GM20000 (cell line): Measurements from ENCODE around the gene CACNA1F.

Source experiments
- DNase-seq: peaks from one replicate; pipeline ENCODE4 v3.0.0; 2012; ENCODE audit warnings: low spot score
- TF ChIP-seq, protein P1 (sequence below): IDR thresholded peaks from 2 replicates; pipeline ENCODE4 v1.5.1; 2012; ENCODE audit warnings: mild to moderate bottlenecking, control low read depth; ENCODE audit errors: extremely low read depth, missing control alignments

Gene CACNA1F

DNA sequence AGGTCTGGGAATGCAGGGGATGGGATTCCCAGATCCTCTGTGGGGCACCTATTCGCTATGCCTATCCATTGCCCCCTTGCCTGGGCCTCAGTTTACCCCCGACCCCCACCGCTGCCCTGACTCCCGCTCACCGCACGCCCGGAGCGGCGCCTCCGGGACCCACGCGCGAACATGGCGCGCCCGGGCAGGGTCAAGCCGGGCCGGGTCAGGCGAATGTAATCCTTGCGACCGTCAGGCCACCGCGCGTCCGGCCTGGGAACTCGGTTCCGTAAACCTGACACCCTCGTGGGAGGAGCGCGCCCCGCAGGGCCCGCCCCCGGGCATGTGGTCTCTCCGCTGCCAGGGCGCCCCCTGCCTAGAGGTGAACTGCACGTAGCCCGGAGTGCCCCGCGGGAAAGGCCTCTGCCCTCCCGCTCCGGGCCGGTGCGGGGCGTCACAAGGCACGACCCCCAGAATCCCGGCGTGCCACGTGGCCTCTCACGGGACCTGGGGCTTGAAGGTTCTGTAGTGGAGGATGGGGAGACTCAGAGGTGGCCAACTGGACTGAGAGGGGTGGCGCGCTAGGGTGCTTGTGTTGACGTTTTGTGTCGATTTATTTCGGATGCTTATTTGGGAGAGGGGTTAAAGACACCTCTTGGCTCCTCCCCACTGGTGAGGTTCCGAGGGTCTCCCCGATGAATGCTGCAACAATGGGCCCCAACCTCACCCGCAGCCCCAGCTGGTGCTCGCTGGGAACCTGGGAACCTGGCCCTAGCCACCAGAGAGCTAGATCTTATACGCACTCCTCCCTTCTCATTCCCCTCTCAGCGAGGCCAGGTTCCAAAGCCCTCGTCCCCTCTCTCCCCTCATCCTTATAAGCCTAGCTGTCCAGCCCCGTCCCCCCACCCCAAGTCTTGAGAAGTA lies 46.8 kb downstream of the CACNA1F start, which contains the start of gene PRICKLE3:
PRICKLE3 (minus strand) TSS at position 249 of the 903 bp plus-strand sequence; CDS start at position 173, 76 bp downstream.
- TF ChIP-seq, protein P1, sequence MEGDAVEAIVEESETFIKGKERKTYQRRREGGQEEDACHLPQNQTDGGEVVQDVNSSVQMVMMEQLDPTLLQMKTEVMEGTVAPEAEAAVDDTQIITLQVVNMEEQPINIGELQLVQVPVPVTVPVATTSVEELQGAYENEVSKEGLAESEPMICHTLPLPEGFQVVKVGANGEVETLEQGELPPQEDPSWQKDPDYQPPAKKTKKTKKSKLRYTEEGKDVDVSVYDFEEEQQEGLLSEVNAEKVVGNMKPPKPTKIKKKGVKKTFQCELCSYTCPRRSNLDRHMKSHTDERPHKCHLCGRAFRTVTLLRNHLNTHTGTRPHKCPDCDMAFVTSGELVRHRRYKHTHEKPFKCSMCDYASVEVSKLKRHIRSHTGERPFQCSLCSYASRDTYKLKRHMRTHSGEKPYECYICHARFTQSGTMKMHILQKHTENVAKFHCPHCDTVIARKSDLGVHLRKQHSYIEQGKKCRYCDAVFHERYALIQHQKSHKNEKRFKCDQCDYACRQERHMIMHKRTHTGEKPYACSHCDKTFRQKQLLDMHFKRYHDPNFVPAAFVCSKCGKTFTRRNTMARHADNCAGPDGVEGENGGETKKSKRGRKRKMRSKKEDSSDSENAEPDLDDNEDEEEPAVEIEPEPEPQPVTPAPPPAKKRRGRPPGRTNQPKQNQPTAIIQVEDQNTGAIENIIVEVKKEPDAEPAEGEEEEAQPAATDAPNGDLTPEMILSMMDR: peak; percentile 33

GRCh38 chrX:49184294-49185281 lies 48.6 kb downstream of the CACNA1F start:
- TF ChIP-seq, protein P1: no peak
- DNase-seq: peak; percentile 38

More for the DNA sequence above, 46.8 kb downstream of the CACNA1F start, which contains the start of gene PRICKLE3:
- DNase-seq: peak; percentile 86

- TF ChIP-seq, protein P1: no peak
- DNase-seq: no peak
Observed at GRCh38 chrX:49183701-49184281, 49.3 kb downstream of the CACNA1F start.

GRCh38 chrX:49179358-49179757 lies 53.8 kb downstream of the CACNA1F start:
- no peak for DNase-seq
- TF ChIP-seq, protein P1: no peak

DNA sequence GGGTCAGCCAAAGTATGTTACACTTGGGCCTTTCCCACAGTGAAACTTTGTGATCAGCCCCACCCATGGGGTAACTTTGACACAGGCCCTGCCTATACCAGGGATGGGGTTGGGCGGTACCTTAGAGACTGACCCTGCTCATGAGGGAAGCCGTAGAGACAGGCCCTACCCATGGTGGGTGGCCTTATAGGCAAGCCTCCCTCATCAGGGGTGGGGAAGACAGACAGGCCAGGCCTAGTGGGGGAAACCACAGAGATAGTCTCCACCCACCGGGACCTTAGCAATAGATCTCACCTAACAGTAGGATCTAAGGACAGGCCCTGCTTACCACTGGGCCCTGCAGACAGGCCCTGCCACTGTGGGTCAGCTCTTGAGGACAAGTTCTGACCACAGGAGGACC lies 54.6 kb downstream of the CACNA1F start:
- TF ChIP-seq, protein P1: no peak
- DNase-seq: no peak

DNA sequence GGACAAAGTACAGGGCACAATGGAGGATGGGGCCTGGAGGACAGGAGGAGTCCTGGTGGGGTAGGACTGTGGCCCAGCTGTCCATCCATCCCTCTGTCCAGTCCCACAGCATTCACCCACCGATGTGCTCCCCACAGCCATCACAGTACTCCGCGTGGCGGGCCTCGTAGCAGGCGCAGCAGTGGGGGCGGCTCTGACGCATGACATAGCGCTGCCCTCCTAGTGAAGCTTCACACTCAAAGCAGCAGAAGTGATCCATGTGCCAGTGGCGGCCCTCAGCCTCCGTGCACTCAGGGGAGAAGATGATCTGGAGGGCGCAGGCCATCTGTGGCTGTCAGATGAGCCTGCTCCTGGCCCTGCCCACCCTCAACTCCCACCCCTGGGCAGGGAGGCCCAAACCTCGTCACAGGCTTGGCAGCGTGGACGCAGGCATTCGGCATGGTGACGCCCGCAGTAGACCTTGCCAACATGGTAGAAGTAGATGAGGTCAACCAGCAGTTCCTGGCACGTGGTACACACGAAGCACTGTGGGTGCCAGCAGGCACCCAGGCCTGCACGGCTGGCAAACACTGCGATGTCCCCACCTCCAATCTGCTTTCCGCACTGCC lies 55.2 kb downstream of the CACNA1F start:
- no peak for DNase-seq
- TF ChIP-seq, protein P1: no peak
